CD14-positive monocyte (primary cell): ENCODE data around the gene POU2AF1. TPM values are rescaled to one million over a fixed set of nuclear protein-coding genes. Genes with fewer than 3 reads are reported as not detected.

Experiments
- DNase-seq, 3 donors: peaks; one replicate each; pipeline ENCODE4 v3.0.0-alpha.2; 2011 to 2022
- H2AFZ ChIP-seq: 2 replicates; pipeline ENCODE4 v1.6.0; 2012; ENCODE audit warnings: mild to moderate bottlenecking, low read depth, low read length, inconsistent platforms; ENCODE audit not compliant: insufficient read depth, poor library complexity, severe bottlenecking
- H3K27ac ChIP-seq, 2 donors: 1 replicate in 1 of 2; 2 replicates in 1 of 2; pipeline ENCODE4 v1.5.1; 2012 to 2013; ENCODE audit warnings: low read length in 2 of 2, control low read depth in 1 of 2, inconsistent platforms in 1 of 2, low read depth in 1 of 2, mild to moderate bottlenecking in 1 of 2
- H3K27me3 ChIP-seq, 2 donors: one replicate each; pipeline versions ENCODE4 v1.6.0 to v1.6.1; 2011 to 2013; ENCODE audit warnings: low read length in 2 of 2; ENCODE audit not compliant: control insufficient read depth in 2 of 2, insufficient read depth in 2 of 2
- H3K36me3 ChIP-seq, 2 donors: replicated peaks in 1 of 2; 1 replicate in 1 of 2; 2 replicates in 1 of 2; pipeline versions ENCODE4 v1.5.1 to v1.6.1; 2012 to 2013; ENCODE audit warnings: low read length in 2 of 2, control low read depth in 1 of 2, inconsistent platforms in 1 of 2, mild to moderate bottlenecking in 1 of 2; ENCODE audit not compliant: insufficient read depth in 2 of 2, control insufficient read depth in 1 of 2
- H3K4me1 ChIP-seq, 2 donors: 1 replicate in 1 of 2; 2 replicates in 1 of 2; pipeline versions ENCODE4 v1.5.1 to v1.6.1; 2012 to 2013; ENCODE audit warnings: low read length in 2 of 2, control low read depth in 1 of 2, inconsistent platforms in 1 of 2, mild to moderate bottlenecking in 1 of 2, moderate library complexity in 1 of 2; ENCODE audit not compliant: insufficient read depth in 2 of 2, control insufficient read depth in 1 of 2
- H3K4me2 ChIP-seq: replicated peaks from 2 replicates; pipeline ENCODE3; 2012; ENCODE audit warnings: low read length, moderate library complexity, mild to moderate bottlenecking; ENCODE audit not compliant: poor library complexity, severe bottlenecking; ENCODE audit errors: extremely low read depth
- H3K4me3 ChIP-seq, 3 experiments: fragments of 200-600 bp in 1 of 3; sonication (generic) in 1 of 3; replicated peaks in 1 of 3; 1 replicate in 2 of 3; 2 replicates in 1 of 3; pipeline ENCODE4 v1.5.1; 2011 to 2013; ENCODE audit warnings: low read length in 3 of 3, mild to moderate bottlenecking in 3 of 3, control low read depth in 2 of 3, low read depth in 2 of 3, inconsistent platforms in 1 of 3, moderate library complexity in 1 of 3
- H3K79me2 ChIP-seq: 2 replicates; pipeline ENCODE4 v1.6.0; 2012; ENCODE audit warnings: mild to moderate bottlenecking, control low read depth, inconsistent platforms, low read length, moderate library complexity; ENCODE audit not compliant: insufficient read depth
- H3K9ac ChIP-seq: 2 replicates; pipeline ENCODE4 v1.6.0; 2017; ENCODE audit warnings: low read length, mild to moderate bottlenecking; ENCODE audit not compliant: insufficient read depth, poor library complexity, severe bottlenecking
- H3K9me3 ChIP-seq, 2 donors: replicated peaks in 1 of 2; 1 replicate in 1 of 2; 2 replicates in 1 of 2; pipeline versions ENCODE4 v1.5.1 to v1.6.1; 2012 to 2013; ENCODE audit warnings: low read length in 2 of 2, control low read depth in 1 of 2; ENCODE audit not compliant: control insufficient read depth in 1 of 2, insufficient read depth in 1 of 2
- H4K20me1 ChIP-seq: 2 replicates; pipeline ENCODE4 v1.6.0; 2012; ENCODE audit warnings: mild to moderate bottlenecking, low read length, control low read depth, moderate library complexity; ENCODE audit not compliant: insufficient read depth
- H3K27ac Mint-ChIP-seq, 7 donors: one replicate each; pipeline ENCODE4 v1.8.0; 2020; ENCODE audit warnings: mild to moderate bottlenecking in 7 of 7, mixed read lengths in 7 of 7, moderate library complexity in 6 of 7, inconsistent platforms in 2 of 7
- H3K27me3 Mint-ChIP-seq, 3 donors: one replicate each; pipeline ENCODE4 v1.8.0; 2021 to 2022; ENCODE audit warnings: low read depth in 3 of 3, mild to moderate bottlenecking in 3 of 3, mixed read lengths in 3 of 3, moderate library complexity in 3 of 3, inconsistent platforms in 1 of 3
- H3K36me3 Mint-ChIP-seq, 2 donors: one replicate each; pipeline ENCODE4 v1.8.0; 2020; ENCODE audit warnings: mixed read lengths in 2 of 2, inconsistent platforms in 1 of 2, mild to moderate bottlenecking in 1 of 2
- H3K4me1 Mint-ChIP-seq: one replicate; pipeline ENCODE4 v1.8.0; 2020; ENCODE audit warnings: mild to moderate bottlenecking, mixed read lengths
- H3K4me3 Mint-ChIP-seq, 2 donors: one replicate each; pipeline ENCODE4 v1.8.0; 2020; ENCODE audit warnings: mild to moderate bottlenecking in 2 of 2, mixed read lengths in 2 of 2, moderate library complexity in 1 of 2
- H3K9me3 Mint-ChIP-seq, 7 donors: one replicate each; pipeline ENCODE4 v1.8.0; 2020 to 2022; ENCODE audit warnings: mixed read lengths in 7 of 7, mild to moderate bottlenecking in 6 of 7, moderate library complexity in 6 of 7, inconsistent platforms in 2 of 7
- WGBS: methylation state at CpG from one replicate; pipeline ENCODE4 v1.1.5; 2013; ENCODE audit warnings: missing lambda C conversion rate; ENCODE audit not compliant: insufficient coverage; 5-methylcytosine and 5-hydroxymethylcytosine counted together
- intact Hi-C, 2 donors: fragments of 100-400 bp; cut with micrococcal nuclease; formaldehyde crosslinking; loops; one replicate each; pipeline versions ENCODE4 v1.15.0 to v1.15.1; 2023
- polyA plus RNA-seq, 3 donors: library from polyadenylated mRNA; depleted of rRNA in 1 of 3; unstranded in 2 of 3; stranded (reverse) in 1 of 3; fragments of 300-500 nt in 2 of 3; fragments of >200 nt in 1 of 3; fragmentation: Illumina TruSeq in 2 of 3; gene quantifications; 1 replicate in 2 of 3; 2 replicates in 1 of 3; pipeline ENCODE4 v1.2.3, GENCODE V29; 2012 to 2021
- TF ChIP-seq, protein P1 (sequence below): fragments of 200-600 bp; IDR thresholded peaks from one replicate; pipeline ENCODE4 v1.8.0; 2022; ENCODE audit warnings: antibody characterized with exemption, mild to moderate bottlenecking

POU2AF1 gene
- polyA plus RNA-seq, 3 donors: 0.07 to 0.12 (median 0.09) TPM

DNA sequence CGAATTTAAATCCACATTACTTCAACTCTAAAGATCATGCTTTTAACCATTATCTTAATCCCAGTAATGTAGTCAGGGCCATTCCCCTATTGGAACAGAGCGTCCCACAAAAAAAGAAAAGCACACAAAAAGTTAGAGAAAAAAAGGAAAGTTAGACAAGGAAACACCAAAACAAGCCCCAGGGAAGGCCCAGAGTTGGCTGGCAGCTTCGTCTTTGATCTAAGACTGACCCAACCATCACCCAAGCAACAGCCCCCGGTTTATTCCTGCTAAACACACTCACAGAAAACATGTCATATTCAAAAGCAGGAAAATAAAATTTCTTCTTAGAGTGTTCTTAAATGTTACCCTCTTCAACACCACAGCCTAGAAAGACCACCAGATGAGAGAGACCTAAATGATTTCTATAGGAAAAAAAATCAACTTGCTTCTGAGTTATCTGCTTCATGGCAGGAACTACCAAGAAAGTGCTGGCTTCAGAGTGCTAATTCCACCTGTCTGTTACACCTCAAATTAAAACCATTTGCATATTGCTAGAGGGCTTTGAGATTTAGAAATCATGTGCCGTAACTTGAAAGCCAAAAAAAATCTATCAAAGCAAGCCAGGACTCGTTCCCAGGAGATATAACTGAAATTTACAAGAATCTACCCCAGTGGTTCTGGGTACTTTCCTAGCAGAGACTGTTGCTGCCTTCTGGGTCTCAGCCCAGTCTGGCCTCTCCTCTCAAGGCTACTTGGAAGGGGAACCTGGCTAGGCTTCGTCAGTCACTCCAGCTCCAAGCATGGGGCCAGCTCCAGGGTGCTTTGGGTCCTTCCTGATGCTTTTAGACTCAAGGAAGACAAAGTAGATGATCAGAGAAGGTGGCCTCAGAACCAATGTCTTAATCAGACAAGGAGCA lies 49.5 kb downstream of the POU2AF1 start:
- Histone ChIP-seq H3K4me1 (no peaks in the 10 kb centered on the region), H4K20me1 (no peaks in the 10 kb centered on the region), H3K27me3 (no peaks in the 10 kb centered on the region), H3K4me3 (no peak overlapping the region), H3K9ac (no peak overlapping the region), H3K36me3 (no peaks in the 10 kb centered on the region), H3K79me2 (no peaks in the 10 kb centered on the region), H3K27ac (no peak overlapping the region), H3K4me2 (no peak overlapping the region), H2AFZ (no peak overlapping the region), H3K9me3 (no peaks in the 10 kb centered on the region)
- no peaks in the 10 kb centered on the region for H3K36me3 Mint-ChIP-seq
- no peaks in the 10 kb centered on the region for H3K4me1 Mint-ChIP-seq
- intact Hi-C loops: no loop called here
- TF ChIP-seq, protein P1, sequence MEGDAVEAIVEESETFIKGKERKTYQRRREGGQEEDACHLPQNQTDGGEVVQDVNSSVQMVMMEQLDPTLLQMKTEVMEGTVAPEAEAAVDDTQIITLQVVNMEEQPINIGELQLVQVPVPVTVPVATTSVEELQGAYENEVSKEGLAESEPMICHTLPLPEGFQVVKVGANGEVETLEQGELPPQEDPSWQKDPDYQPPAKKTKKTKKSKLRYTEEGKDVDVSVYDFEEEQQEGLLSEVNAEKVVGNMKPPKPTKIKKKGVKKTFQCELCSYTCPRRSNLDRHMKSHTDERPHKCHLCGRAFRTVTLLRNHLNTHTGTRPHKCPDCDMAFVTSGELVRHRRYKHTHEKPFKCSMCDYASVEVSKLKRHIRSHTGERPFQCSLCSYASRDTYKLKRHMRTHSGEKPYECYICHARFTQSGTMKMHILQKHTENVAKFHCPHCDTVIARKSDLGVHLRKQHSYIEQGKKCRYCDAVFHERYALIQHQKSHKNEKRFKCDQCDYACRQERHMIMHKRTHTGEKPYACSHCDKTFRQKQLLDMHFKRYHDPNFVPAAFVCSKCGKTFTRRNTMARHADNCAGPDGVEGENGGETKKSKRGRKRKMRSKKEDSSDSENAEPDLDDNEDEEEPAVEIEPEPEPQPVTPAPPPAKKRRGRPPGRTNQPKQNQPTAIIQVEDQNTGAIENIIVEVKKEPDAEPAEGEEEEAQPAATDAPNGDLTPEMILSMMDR: no peak
- DNase-seq: no peak
- no peak overlapping the region for H3K4me3 Mint-ChIP-seq
- 85% methylated on average over 4 of the region's 7 CpGs for WGBS
- H3K9me3 Mint-ChIP-seq: peaks cover 0 to 2% (median 0%) of the 10 kb centered on the region in 7 donors
- H3K27ac Mint-ChIP-seq: no peak overlapping the region
- peaks cover 0 to 2% (median 0%) of the 10 kb centered on the region in 3 donors for H3K27me3 Mint-ChIP-seq

DNA sequence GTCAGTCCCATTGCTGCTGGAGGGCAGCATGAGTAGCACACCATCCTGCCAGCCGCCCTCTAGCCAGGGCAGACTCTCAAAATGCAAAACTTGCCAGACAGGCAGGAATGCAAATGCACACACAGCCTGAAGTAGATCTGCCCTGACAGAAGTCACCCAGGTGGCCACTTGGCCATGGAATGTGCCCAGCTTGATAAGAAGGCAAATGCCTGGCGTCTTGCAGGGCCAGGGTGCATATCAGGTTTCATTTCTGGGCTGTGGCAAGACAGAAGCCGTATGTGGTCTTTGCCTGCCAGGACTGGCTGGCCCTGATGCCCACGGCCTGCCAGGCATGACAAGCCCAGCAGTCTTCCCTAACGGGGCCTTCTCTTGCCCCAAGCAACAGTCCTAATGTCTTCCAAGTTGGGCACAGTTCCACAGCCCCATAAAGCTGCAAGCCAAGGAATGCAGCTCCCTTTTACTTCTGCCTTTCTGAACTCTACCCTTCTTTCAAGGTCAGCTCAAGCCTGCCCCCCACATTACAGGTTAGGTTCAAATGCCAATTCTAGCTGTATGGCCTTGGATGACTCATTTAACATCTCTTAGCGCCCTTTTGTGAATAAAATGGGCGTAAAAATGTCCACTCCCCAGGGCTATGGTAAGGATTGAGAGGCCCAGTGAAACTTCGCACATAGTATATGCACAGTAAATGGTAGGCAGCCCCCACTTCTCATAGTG lies 51.0 kb downstream of the POU2AF1 start:
- peaks cover 0 to 7% (median 0%) of the 10 kb centered on the region in 3 donors for H3K27me3 Mint-ChIP-seq
- 92% methylated on average over 7 of the region's 8 CpGs for WGBS
- no peak overlapping the region for H3K4me3 Mint-ChIP-seq
- no peak overlapping the region for H3K4me2 ChIP-seq
- no peaks in the 10 kb centered on the region for H3K79me2 ChIP-seq
- TF ChIP-seq, protein P1: no peak
- no peak overlapping the region for H3K27ac Mint-ChIP-seq
- no peaks in the 10 kb centered on the region for H3K9me3 ChIP-seq
- no peaks in the 10 kb centered on the region for H4K20me1 ChIP-seq
- no peaks in the 10 kb centered on the region for H3K9me3 Mint-ChIP-seq
- intact Hi-C loops: no loop called here
- no peaks in the 10 kb centered on the region for H3K4me1 Mint-ChIP-seq
- no peak overlapping the region for H3K4me3 ChIP-seq
- H3K27ac ChIP-seq: no peak overlapping the region
- H3K36me3 Mint-ChIP-seq: no peaks in the 10 kb centered on the region
- no peak overlapping the region for H2AFZ ChIP-seq
- H3K9ac ChIP-seq: no peak overlapping the region
- no peaks in the 10 kb centered on the region for H3K27me3 ChIP-seq
- H3K36me3 ChIP-seq: no peaks in the 10 kb centered on the region
- no peak for DNase-seq
- no peaks in the 10 kb centered on the region for H3K4me1 ChIP-seq
